Measurements from ENCODE around the gene SEL1L2.

The SEL1L2 gene, protein sequence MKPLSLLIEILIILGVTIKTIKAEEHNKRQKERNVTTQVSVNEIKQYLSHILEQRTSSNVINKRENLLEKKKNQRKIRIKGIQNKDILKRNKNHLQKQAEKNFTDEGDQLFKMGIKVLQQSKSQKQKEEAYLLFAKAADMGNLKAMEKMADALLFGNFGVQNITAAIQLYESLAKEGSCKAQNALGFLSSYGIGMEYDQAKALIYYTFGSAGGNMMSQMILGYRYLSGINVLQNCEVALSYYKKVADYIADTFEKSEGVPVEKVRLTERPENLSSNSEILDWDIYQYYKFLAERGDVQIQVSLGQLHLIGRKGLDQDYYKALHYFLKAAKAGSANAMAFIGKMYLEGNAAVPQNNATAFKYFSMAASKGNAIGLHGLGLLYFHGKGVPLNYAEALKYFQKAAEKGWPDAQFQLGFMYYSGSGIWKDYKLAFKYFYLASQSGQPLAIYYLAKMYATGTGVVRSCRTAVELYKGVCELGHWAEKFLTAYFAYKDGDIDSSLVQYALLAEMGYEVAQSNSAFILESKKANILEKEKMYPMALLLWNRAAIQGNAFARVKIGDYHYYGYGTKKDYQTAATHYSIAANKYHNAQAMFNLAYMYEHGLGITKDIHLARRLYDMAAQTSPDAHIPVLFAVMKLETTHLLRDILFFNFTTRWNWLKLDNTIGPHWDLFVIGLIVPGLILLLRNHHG

DNA sequence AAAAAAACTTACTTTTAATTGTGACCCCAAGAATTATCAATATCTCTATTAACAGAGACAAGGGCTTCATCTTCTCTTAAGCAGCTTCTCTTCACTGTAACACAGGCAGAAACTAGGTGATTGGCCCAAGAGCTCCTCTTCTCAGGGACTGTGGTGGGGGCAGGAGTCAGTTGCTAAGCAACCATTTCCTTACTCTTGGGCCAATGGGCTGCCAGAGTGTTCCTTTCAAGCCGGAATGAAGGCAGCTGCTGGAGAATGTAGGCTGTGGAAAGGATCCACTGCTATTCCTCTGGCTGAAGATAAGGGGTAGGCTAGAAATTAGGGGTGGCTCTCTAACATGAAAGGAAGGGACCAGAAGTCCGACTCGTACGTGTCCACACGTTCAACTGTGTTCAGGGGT is at the start of gene SEL1L2:
TSS of gene SEL1L2 (minus strand) at position 150 of the 400 bp plus-strand sequence. CDS start at position 70, 80 bp downstream.
- TF ChIP-seq, protein P1, sequence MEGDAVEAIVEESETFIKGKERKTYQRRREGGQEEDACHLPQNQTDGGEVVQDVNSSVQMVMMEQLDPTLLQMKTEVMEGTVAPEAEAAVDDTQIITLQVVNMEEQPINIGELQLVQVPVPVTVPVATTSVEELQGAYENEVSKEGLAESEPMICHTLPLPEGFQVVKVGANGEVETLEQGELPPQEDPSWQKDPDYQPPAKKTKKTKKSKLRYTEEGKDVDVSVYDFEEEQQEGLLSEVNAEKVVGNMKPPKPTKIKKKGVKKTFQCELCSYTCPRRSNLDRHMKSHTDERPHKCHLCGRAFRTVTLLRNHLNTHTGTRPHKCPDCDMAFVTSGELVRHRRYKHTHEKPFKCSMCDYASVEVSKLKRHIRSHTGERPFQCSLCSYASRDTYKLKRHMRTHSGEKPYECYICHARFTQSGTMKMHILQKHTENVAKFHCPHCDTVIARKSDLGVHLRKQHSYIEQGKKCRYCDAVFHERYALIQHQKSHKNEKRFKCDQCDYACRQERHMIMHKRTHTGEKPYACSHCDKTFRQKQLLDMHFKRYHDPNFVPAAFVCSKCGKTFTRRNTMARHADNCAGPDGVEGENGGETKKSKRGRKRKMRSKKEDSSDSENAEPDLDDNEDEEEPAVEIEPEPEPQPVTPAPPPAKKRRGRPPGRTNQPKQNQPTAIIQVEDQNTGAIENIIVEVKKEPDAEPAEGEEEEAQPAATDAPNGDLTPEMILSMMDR (IDR thresholded peaks at IDR 0.05; ENCODE audit: insufficient read depth, low read length, poor library complexity, severe bottlenecking), result no peak
- H3K4me3 ChIP-seq (replicated peaks; ENCODE audit: low read depth, low read length), result no peak within 1 kb of the TSS
- H3K36me3 ChIP-seq (ENCODE audit: control insufficient read depth, insufficient read depth, low read length), result no peaks in the 10 kb centered on the region
- H3K27me3 ChIP-seq (replicated peaks; ENCODE audit: control insufficient read depth, insufficient read depth, low read length), result no peaks in the 10 kb centered on the region
- DNase-seq (ENCODE audit: extremely low read depth, insufficient read length), result no peak

DNA sequence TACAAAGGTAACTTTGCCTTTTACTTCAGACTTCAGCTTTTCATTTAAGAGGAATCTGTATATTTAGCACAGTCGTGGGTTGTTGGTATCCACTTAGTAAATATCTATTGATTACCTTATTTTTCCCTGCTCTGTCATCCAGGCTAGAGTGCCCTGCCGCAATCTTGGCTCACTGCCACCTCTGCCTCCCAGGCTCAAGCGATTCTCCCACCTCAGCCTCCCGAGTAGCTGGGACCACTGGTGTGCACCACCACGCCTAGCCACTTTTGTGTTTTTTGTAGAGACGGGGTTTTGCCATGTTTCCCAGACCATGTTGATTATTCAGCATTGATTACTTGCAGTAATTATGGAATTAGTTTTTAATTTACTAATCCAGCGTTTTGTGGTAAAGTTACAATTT is 46.2 kb upstream of the SEL1L2 start:
- Histone ChIP-seq H3K27me3 (replicated peaks; ENCODE audit: control insufficient read depth, insufficient read depth, low read length) (no peaks in the 10 kb centered on the region), H3K36me3 (ENCODE audit: control insufficient read depth, insufficient read depth, low read length) (no peaks in the 10 kb centered on the region), H3K4me3 (replicated peaks; ENCODE audit: low read depth, low read length) (no peak overlapping the region)
- TF ChIP-seq, protein P1 (IDR thresholded peaks at IDR 0.05; ENCODE audit: insufficient read depth, low read length, poor library complexity, severe bottlenecking), result no peak
- DNase-seq (ENCODE audit: extremely low read depth, insufficient read length), result no peak

DNA sequence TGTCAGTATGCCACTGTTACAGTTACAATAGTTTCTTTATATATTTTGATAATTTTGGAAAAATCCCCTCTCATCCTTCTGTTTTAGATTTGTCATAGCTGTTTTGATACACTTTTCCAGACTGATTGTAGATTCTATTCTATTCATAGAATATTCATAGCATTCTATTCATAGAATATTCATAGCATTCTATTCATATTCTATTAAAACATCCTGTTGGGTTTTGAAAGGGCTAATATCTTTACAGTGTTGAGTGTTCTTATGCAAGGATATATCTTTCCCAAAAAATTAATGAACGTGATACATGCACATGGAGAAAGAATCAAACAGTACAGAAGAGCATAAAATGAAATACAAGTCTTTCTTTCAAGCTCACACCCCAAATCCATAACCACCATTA is 42.9 kb upstream of the SEL1L2 start:
- no peak overlapping the region for H3K4me3 ChIP-seq (replicated peaks; ENCODE audit: low read depth, low read length)
- TF ChIP-seq, protein P1 (IDR thresholded peaks at IDR 0.05; ENCODE audit: insufficient read depth, low read length, poor library complexity, severe bottlenecking), result no peak
- DNase-seq (ENCODE audit: extremely low read depth, insufficient read length), result no peak
- no peaks in the 10 kb centered on the region for H3K36me3 ChIP-seq (ENCODE audit: control insufficient read depth, insufficient read depth, low read length)
- no peaks in the 10 kb centered on the region for H3K27me3 ChIP-seq (replicated peaks; ENCODE audit: control insufficient read depth, insufficient read depth, low read length)

DNA sequence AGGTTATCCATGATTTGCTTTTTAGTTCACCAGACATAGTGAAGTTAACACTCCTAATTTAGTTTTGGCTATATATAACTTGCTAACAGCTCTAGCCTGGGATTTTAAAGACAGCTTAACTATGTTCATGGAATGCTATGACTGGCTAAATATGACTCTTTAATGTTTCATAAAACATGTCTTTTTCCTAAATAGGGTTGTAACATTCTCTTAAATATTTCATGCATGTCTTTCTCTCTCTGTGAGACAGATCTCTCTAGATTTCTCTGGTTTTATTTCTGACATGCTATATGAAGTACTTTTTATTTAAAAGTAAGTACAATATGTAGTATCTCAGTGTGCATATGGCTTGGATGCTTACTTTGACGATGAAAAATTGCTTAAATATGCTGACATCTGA is 40.6 kb upstream of the SEL1L2 start:
- Histone ChIP-seq H3K4me3 (replicated peaks; ENCODE audit: low read depth, low read length) (no peak overlapping the region), H3K36me3 (ENCODE audit: control insufficient read depth, insufficient read depth, low read length) (no peaks in the 10 kb centered on the region), H3K27me3 (replicated peaks; ENCODE audit: control insufficient read depth, insufficient read depth, low read length) (no peaks in the 10 kb centered on the region)
- TF ChIP-seq, protein P1 (IDR thresholded peaks at IDR 0.05; ENCODE audit: insufficient read depth, low read length, poor library complexity, severe bottlenecking), result no peak
- no peak for DNase-seq (ENCODE audit: extremely low read depth, insufficient read length)

DNA sequence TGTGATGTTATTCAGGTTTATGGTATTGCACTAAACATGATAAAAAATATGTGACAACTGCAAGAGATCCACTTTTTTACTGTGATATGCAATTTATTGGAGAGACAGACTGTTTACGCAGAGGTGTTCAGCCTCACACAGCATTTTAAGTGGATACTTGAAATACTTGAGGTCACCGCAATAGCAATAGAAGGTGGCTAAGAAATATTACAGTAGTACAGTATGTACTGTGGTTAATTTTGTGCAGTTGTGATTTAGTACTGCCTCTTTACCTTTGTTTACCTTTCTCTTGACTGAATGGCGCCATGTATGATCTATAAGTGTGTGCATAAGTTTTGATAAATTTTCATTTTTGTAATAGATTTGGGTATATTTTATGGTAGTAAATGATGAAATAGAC is 22.3 kb upstream of the SEL1L2 start:
- Histone ChIP-seq H3K27me3 (replicated peaks; ENCODE audit: control insufficient read depth, insufficient read depth, low read length) (no peaks in the 10 kb centered on the region), H3K4me3 (replicated peaks; ENCODE audit: low read depth, low read length) (no peak overlapping the region), H3K36me3 (ENCODE audit: control insufficient read depth, insufficient read depth, low read length) (no peaks in the 10 kb centered on the region)
- DNase-seq (ENCODE audit: extremely low read depth, insufficient read length), result no peak
- TF ChIP-seq, protein P1 (IDR thresholded peaks at IDR 0.05; ENCODE audit: insufficient read depth, low read length, poor library complexity, severe bottlenecking), result no peak

Measured in GM06990 (cell line).